Activated CD4-positive, alpha-beta T cell treated with anti-CD3 and anti-CD28 coated beads, Interleukin-2, amount 10 ng/mL, durations not matched to agents 7 days and 5 days (primary cell): ENCODE data around the gene ATG10. TPM values are rescaled to one million over a fixed set of nuclear protein-coding genes. Genes with fewer than 3 reads are reported as not detected.

ENCODE experiments used
- CTCF ChIA-PET: fragments of 350-600 bp; sonication (Branson Sonifier 250); formaldehyde crosslinking; loops from one replicate; lab custom pipeline; 2021; ENCODE audit warnings: antibody characterized with exemption; lab: Charles Lee
- POLR2A ChIA-PET: fragments of 350-600 bp; sonication (Branson Sonifier 250); formaldehyde crosslinking; loops from one replicate; lab custom pipeline; 2021; ENCODE audit warnings: antibody characterized with exemption; lab: Charles Lee
- DNase-seq: peaks from one replicate; pipeline ENCODE4 v3.0.0-alpha.2; 2020
- H3K27ac Mint-ChIP-seq: one replicate; pipeline ENCODE4 v1.8.0; 2021; ENCODE audit warnings: mild to moderate bottlenecking, moderate library complexity, mixed read lengths
- H3K27me3 Mint-ChIP-seq: one replicate; pipeline ENCODE4 v1.8.0; 2021; ENCODE audit warnings: mixed read lengths
- H3K36me3 Mint-ChIP-seq: one replicate; pipeline ENCODE4 v1.8.0; 2021; ENCODE audit warnings: low read depth, mixed read lengths
- H3K4me1 Mint-ChIP-seq: one replicate; pipeline ENCODE4 v1.8.0; 2021; ENCODE audit warnings: mixed read lengths
- H3K4me3 Mint-ChIP-seq: one replicate; pipeline ENCODE4 v1.8.0; 2021; ENCODE audit warnings: mild to moderate bottlenecking, moderate library complexity, mixed read lengths
- H3K9me3 Mint-ChIP-seq: one replicate; pipeline ENCODE4 v1.8.0; 2021; ENCODE audit warnings: mixed read lengths
- total RNA-seq, 2 experiments: library from RNA; stranded (reverse); gene quantifications; one replicate each; pipeline ENCODE4 v1.2.3, GENCODE V29; 2021

Gene ATG10
- total RNA-seq, 2 experiments from 2014 or later: 6.6 to 9.4 TPM

DNA sequence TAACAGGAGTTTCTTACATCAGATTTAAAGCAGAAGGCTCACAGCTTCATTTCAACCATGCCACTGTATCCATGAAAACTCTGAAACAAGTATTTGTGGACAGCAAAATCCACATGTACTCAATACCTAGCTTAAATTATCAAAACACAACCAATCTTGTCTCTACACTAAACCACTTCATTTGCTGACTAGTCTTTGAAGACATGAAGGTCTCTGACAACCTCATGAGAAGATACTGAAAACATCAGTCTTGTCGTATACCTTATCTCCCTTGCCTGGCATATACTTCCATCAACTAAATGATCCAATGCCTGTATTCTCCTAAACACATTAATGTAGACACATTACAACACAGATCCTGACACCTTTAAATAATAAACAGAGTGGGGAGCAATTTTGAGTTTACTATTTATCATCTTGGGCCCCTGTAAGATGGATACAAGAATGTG, 303.4 kb downstream of the ATG10 start:
- Mint-ChIP-seq H3K27me3 (no peaks in the 10 kb centered on the region), H3K4me1 (peaks cover 37% of the 10 kb centered on the region)
- CTCF ChIA-PET: no interaction called here

GRCh38 chr5:82276800-82277612, 305.2 kb downstream of the ATG10 start:
- Mint-ChIP-seq H3K27ac (peak overlapping the region; percentile 100), H3K36me3 (peaks cover 48% of the 10 kb centered on the region), H3K27me3 (no peaks in the 10 kb centered on the region), H3K4me1 (peaks cover 45% of the 10 kb centered on the region), H3K9me3 (no peaks in the 10 kb centered on the region), H3K4me3 (peak overlapping the region; percentile 89)
- CTCF ChIA-PET: interaction anchor here (0.6 to 0.7 kb wide), 2 partner anchors 21 to 808 kb away, joined by 3 read pairs; no protein-coding TSS in a partner anchor
- POLR2A ChIA-PET: no interaction called here
- DNase-seq: no peak

More for the DNA sequence above, 303.4 kb downstream of the ATG10 start:
- no peaks in the 10 kb centered on the region for H3K9me3 Mint-ChIP-seq
- H3K4me3 Mint-ChIP-seq: no peak overlapping the region
- no peak for DNase-seq
- POLR2A ChIA-PET: interaction anchor here (0.6 kb wide), 1 partner anchor 43 kb away, joined by 3 read pairs; no protein-coding TSS in a partner anchor
- no peak overlapping the region for H3K27ac Mint-ChIP-seq
- peaks cover 48% of the 10 kb centered on the region for H3K36me3 Mint-ChIP-seq

GRCh38 chr5:82277613-82277986, 305.8 kb downstream of the ATG10 start:
- CTCF ChIA-PET: interaction anchor here (0.6 kb wide), 1 partner anchor 809 kb away, joined by 3 read pairs; no protein-coding TSS in a partner anchor
- Mint-ChIP-seq H3K4me3 (peak overlapping the region; percentile 89), H3K27ac (peak overlapping the region; percentile 100), H3K27me3 (no peaks in the 10 kb centered on the region), H3K9me3 (no peaks in the 10 kb centered on the region), H3K4me1 (peaks cover 43% of the 10 kb centered on the region), H3K36me3 (peaks cover 46% of the 10 kb centered on the region)
- POLR2A ChIA-PET: interaction anchor here (0.6 kb wide), 1 partner anchor 1373 kb away, joined by 3 read pairs; no protein-coding TSS in a partner anchor
- DNase-seq: peak; percentile 10

- POLR2A ChIA-PET: interaction anchor here (0.6 kb wide), 2 partner anchors 79 to 1372 kb away, joined by 3 read pairs; no protein-coding TSS in a partner anchor
- CTCF ChIA-PET: interaction anchor here (0.7 to 1.0 kb wide), 2 partner anchors 22 to 978 kb away, joined by 3 read pairs; no protein-coding TSS in a partner anchor
- H3K27ac Mint-ChIP-seq: peak within 1 kb of the TSS; percentile 100
- H3K4me1 Mint-ChIP-seq: peaks cover 42% of the 10 kb centered on the region
- peak within 1 kb of the TSS; percentile 89 for H3K4me3 Mint-ChIP-seq
- no peaks in the 10 kb centered on the region for H3K27me3 Mint-ChIP-seq
- peaks cover 42% of the 10 kb centered on the region for H3K36me3 Mint-ChIP-seq
- peak; percentile 89 for DNase-seq
- H3K9me3 Mint-ChIP-seq: no peaks in the 10 kb centered on the region
These were observed 306.3 kb downstream of the ATG10 start, which contains the start of gene RPS23 for GRCh38 chr5:82277987-82278710. RPS23 (minus strand) TSS chr5:82278354; CDS start chr5:82278323, 31 bp downstream.

DNA sequence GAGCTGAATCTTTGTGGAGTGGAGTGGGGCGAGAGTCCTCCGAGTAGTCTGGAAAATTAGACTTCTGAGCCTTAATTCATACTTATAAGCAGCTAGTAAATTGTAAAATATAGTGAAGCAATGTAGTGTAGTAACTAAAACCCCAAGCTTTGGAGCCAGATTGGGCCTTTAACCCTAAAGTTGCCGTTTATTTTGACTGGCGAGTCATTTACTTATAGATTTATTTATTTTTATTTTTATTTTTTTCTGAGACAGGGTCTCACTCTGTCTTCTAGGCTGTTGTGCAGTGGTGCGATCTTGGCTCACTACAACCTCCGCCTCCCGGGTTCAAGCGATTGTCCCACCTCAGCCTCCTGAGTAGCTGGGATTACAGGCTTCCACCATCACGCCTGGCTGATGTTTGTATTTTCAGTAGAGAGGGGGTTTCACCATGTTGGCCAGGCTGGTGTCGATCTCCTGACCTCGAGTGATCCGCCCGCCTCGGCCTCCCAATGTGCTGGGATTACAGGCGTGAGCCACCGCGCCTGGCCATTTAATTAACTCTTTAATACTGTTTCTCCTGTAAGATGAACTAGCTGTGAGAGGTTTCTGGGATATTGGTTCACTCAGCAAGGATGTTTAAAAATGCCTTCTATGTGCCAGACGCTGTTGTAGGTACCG, 307.0 kb downstream of the ATG10 start:
- no peaks in the 10 kb centered on the region for H3K27me3 Mint-ChIP-seq
- peak overlapping the region; percentile 100 for H3K27ac Mint-ChIP-seq
- no peak for DNase-seq
- no peaks in the 10 kb centered on the region for H3K9me3 Mint-ChIP-seq
- H3K4me1 Mint-ChIP-seq: peaks cover 42% of the 10 kb centered on the region
- peaks cover 36% of the 10 kb centered on the region for H3K36me3 Mint-ChIP-seq
- POLR2A ChIA-PET: interaction anchor here (0.6 kb wide), 1 partner anchor 79 kb away, joined by 3 read pairs; no protein-coding TSS in a partner anchor
- H3K4me3 Mint-ChIP-seq: peak overlapping the region; percentile 89
- CTCF ChIA-PET: interaction anchor here (0.7 to 1.3 kb wide), 3 partner anchors 13 to 979 kb away, joined by 3 read pairs; no protein-coding TSS in a partner anchor

DNA sequence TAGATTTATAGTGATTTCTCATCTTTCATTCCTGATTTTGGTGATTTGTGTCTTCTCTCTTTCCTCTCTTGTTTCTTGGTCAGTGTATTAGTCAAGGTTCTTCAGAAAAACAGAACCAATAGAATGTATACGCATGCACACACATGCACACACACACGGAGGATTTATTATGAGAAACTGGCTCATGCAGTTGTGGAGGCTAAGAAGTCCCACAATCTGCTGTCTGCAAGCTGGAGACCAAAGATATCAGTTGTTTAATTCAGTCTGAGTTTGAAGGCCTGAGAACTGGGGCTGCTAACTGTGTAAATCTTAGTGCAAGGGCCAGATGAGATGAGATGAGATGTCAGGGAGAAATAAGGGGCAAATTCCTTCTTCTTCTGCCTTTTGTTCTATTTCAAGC, 312.1 kb downstream of the ATG10 start:
- H3K36me3 Mint-ChIP-seq: no peaks in the 10 kb centered on the region
- H3K4me1 Mint-ChIP-seq: peaks cover 21% of the 10 kb centered on the region
- DNase-seq: no peak
- no peak overlapping the region for H3K27ac Mint-ChIP-seq
- H3K9me3 Mint-ChIP-seq: no peaks in the 10 kb centered on the region
- CTCF ChIA-PET: no interaction called here
- POLR2A ChIA-PET: no interaction called here
- H3K27me3 Mint-ChIP-seq: no peaks in the 10 kb centered on the region
- H3K4me3 Mint-ChIP-seq: no peak overlapping the region

GRCh38 chr5:82285206-82285605, 313.4 kb downstream of the ATG10 start:
- H3K36me3 Mint-ChIP-seq: no peaks in the 10 kb centered on the region
- no peak overlapping the region for H3K27ac Mint-ChIP-seq
- no peak for DNase-seq
- peaks cover 8% of the 10 kb centered on the region for H3K4me1 Mint-ChIP-seq
- no peaks in the 10 kb centered on the region for H3K27me3 Mint-ChIP-seq
- ChIA-PET CTCF (no interaction called here), POLR2A (no interaction called here)
- no peak overlapping the region for H3K4me3 Mint-ChIP-seq
- H3K9me3 Mint-ChIP-seq: no peaks in the 10 kb centered on the region

- Mint-ChIP-seq H3K36me3 (no peaks in the 10 kb centered on the region), H3K27me3 (no peaks in the 10 kb centered on the region), H3K4me1 (no peaks in the 10 kb centered on the region), H3K9me3 (no peaks in the 10 kb centered on the region), H3K4me3 (no peak overlapping the region), H3K27ac (no peak overlapping the region)
- CTCF ChIA-PET: interaction anchor here (0.7 to 1.3 kb wide), 3 partner anchors 10 to 881 kb away, joined by 3 read pairs; no protein-coding TSS in a partner anchor
- DNase-seq: no peak
- POLR2A ChIA-PET: interaction anchor here (0.6 kb wide), 1 partner anchor 10 kb away, joined by 3 read pairs; no protein-coding TSS in a partner anchor
These were observed 315.8 kb downstream of the ATG10 start for GRCh38 chr5:82287625-82288024.

GRCh38 chr5:82290005-82290404, 318.2 kb downstream of the ATG10 start:
- no peaks in the 10 kb centered on the region for H3K9me3 Mint-ChIP-seq
- ChIA-PET CTCF (no interaction called here), POLR2A (no interaction called here)
- no peaks in the 10 kb centered on the region for H3K4me1 Mint-ChIP-seq
- no peak overlapping the region for H3K27ac Mint-ChIP-seq
- no peak for DNase-seq
- no peak overlapping the region for H3K4me3 Mint-ChIP-seq
- H3K27me3 Mint-ChIP-seq: no peaks in the 10 kb centered on the region
- no peaks in the 10 kb centered on the region for H3K36me3 Mint-ChIP-seq

DNA sequence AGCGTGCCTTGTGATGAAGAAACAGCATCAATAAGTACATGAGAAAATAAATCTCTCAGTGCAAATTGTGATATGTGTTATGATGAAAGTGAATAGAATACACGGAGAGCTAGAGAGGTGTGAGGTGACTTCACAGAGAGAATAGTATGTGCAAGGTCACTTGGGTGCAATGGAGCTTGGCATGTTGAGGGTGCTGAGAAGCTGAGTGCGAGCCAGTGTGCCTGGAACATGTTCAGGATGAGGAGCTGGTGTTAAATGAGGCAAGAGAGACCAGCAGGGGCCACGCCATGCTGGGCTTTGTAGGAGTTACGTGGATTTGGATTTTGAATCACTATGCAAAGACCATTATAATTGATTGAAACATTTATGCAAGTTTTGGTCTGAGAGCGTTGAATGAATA, 319.1 kb downstream of the ATG10 start:
- POLR2A ChIA-PET: no interaction called here
- CTCF ChIA-PET: no interaction called here
- Mint-ChIP-seq H3K36me3 (no peaks in the 10 kb centered on the region), H3K9me3 (no peaks in the 10 kb centered on the region), H3K4me1 (no peaks in the 10 kb centered on the region), H3K27me3 (no peaks in the 10 kb centered on the region), H3K4me3 (no peak overlapping the region), H3K27ac (no peak overlapping the region)
- no peak for DNase-seq

DNA sequence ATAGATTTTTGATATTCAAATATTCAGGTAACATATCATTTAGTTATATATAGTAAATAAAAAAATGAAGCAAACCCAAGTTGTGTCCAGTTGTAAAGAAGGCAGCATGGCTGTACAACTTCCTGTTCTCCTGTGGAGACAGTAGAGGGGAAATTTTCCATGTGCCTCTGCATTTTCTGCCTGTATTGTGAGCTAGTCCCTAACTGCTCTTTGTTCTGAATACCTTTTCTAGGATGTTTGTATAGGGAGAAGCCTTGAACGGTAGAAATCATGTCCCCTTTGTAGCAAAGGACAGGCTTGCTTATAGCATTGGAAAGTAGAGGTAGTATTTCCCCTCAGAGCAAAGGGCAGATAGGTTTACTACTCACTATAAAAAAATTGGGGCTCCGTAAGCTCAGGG, 319.6 kb downstream of the ATG10 start:
- ChIA-PET POLR2A (no interaction called here), CTCF (interaction anchor here (0.7 kb wide), 1 partner anchor 12 kb away, joined by 3 read pairs; no protein-coding TSS in a partner anchor)
- Mint-ChIP-seq H3K4me3 (no peak overlapping the region), H3K4me1 (no peaks in the 10 kb centered on the region), H3K27ac (no peak overlapping the region), H3K36me3 (no peaks in the 10 kb centered on the region), H3K27me3 (no peaks in the 10 kb centered on the region), H3K9me3 (no peaks in the 10 kb centered on the region)
- DNase-seq: no peak

DNA sequence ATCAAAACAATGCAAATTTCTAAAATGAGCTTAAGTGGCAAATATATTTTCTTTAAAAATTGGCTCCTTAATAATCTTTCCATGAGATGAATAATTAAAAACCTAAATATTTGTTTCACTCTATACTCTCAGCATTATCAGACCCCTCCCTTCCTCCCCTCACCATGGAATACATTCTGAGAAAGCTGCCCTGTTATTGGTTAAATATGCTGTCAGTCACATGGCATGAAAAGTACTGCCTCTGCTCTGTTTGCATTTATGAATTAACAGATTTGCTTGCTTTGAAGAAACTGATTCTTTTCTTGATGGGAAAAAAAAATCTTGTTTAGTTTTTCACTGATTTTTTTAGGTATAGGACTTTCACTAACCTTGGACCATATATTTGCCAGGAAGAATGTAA, 323.3 kb downstream of the ATG10 start:
- H3K36me3 Mint-ChIP-seq: no peaks in the 10 kb centered on the region
- no peak overlapping the region for H3K27ac Mint-ChIP-seq
- POLR2A ChIA-PET: interaction anchor here (0.5 kb wide), 1 partner anchor 1264 kb away, joined by 3 read pairs; no protein-coding TSS in a partner anchor
- no peak overlapping the region for H3K4me3 Mint-ChIP-seq
- CTCF ChIA-PET: no interaction called here
- no peaks in the 10 kb centered on the region for H3K4me1 Mint-ChIP-seq
- DNase-seq: no peak
- H3K27me3 Mint-ChIP-seq: no peaks in the 10 kb centered on the region
- no peaks in the 10 kb centered on the region for H3K9me3 Mint-ChIP-seq
